ENCODE data around the gene GSTT2B. TPM values are rescaled to one million over a fixed set of nuclear protein-coding genes. Genes with fewer than 3 reads are reported as not detected.

The GSTT2B gene
- total and polyA plus RNA-seq, 10 of the 15 experiments (the other 5 are each of a cell fraction or from before 2014, with no cell fraction given): 0.15 to 0.29 (median 0.21) TPM; not detected in 7

- TF ChIP-seq ZNF687 (IDR thresholded peaks at IDR 0.05) (no peak; the same call in 1 of the 2 replicates), MYB (IDR thresholded peaks at IDR 0.05; ENCODE audit: borderline replicate concordance, low read depth, low read length) (no peak), TAF1 (IDR thresholded peaks at IDR 0.05; ENCODE audit: borderline replicate concordance, low read depth, low read length) (no peak; the same call in 1 of the 2 replicates), NFXL1 (IDR thresholded peaks at IDR 0.05; ENCODE audit: borderline replicate concordance) (no peak), SREBF1 (IDR thresholded peaks at IDR 0.05; ENCODE audit: low read length) (0 out of 2 replicates have a peak, but pooled peaks have one; percentile 25), BRCA1 (IDR thresholded peaks at IDR 0.05; ENCODE audit: low read depth, low read length) (no peak)
These were observed 47.2 kb downstream of the GSTT2B start (continued) for GRCh38 chr22:23913661-23914353.

- intact Hi-C loops (cut with micrococcal nuclease; ENCODE audit: unreplicated experiment) (no loop called here), in situ Hi-C loops (cut with MboI) (no loop called here)
- ChIA-PET RAD21 (ENCODE audit: unreplicated experiment) (interaction anchor here (1.0 to 2.5 kb wide), 5 partner anchors 19 to 99 kb away, joined by 3 to 16 read pairs (median 4); partner anchors contain the start of genes CABIN1, MIF and SLC2A11), POLR2A (interaction anchor here (0.5 to 2.4 kb wide), 12 partner anchors 9 to 843 kb away, joined by 3 to 29 read pairs (median 4); partner anchors contain the start of genes MIF and SLC2A11), SMC1A (ENCODE audit: uncharacterized antibody, unreplicated experiment) (interaction anchor here (1.1 to 2.2 kb wide), 3 partner anchors 19 to 334 kb away, joined by 3 to 14 read pairs (median 5); partner anchors contain the start of genes MIF and SLC2A11), CTCF (interaction anchor here (0.7 to 6.2 kb wide), 4 partner anchors 17 to 56 kb away, joined by 3 to 37 read pairs (median 4); partner anchors contain the start of genes MIF and SLC2A11)
- H3K4me1 ChIP-seq (ENCODE audit: control insufficient read depth, insufficient read depth, low read length): peaks cover 2% of the 10 kb centered on the region; the same call in 1 of the 2 replicates
- ATAC-seq (peak; percentile 21), FAIRE-seq (peak; percentile 66), DNase-seq (ENCODE audit: low read depth, low spot score) (no peak)
- peaks cover 7% of the 10 kb centered on the region for H3K79me2 ChIP-seq (ENCODE audit: control insufficient read depth, insufficient read depth, low read length)
- H3K27ac ChIP-seq (ENCODE audit: control insufficient read depth, insufficient read depth): peak overlapping the region; percentile 99
- peak overlapping the region; percentile 73 for H3K4me3 ChIP-seq
- H3K9ac ChIP-seq (ENCODE audit: control insufficient read depth, insufficient read depth, low read length): peak overlapping the region; percentile 96
- H4K20me1 ChIP-seq (ENCODE audit: control insufficient read depth, insufficient read depth): no peaks in the 10 kb centered on the region
- BruUV-seq (replicated peaks): no TSS peak
- H3K9me3 ChIP-seq (replicated peaks; ENCODE audit: control insufficient read depth, insufficient read depth, low read length): no peaks in the 10 kb centered on the region
- no peaks in the 10 kb centered on the region for H3K27me3 ChIP-seq (replicated peaks in 1 of 2; ENCODE audit: control insufficient read depth in 2 of 2, insufficient read depth in 2 of 2, low read length in 1 of 2)
- peak overlapping the region; percentile 79 for H3K4me2 ChIP-seq (ENCODE audit: control insufficient read depth, insufficient read depth)
- H3K36me3 ChIP-seq (ENCODE audit: control insufficient read depth in 2 of 2, insufficient read depth in 2 of 2, low read length in 1 of 2): peaks cover 0 to 4% of the 10 kb centered on the region in 2 experiments; a peak in 1 of 4 replicates
- H2AFZ ChIP-seq (ENCODE audit: control insufficient read depth, low read depth, low read length): peak overlapping the region; percentile 42; the same call in 1 of the 2 replicates
- WGBS (ENCODE audit: insufficient coverage, insufficient replicate concordance, low lambda C conversion rate, missing lambda C conversion rate): 6% methylated on average over 1 of the region's 1 CpG
- TF ChIP-seq MLLT1 (IDR thresholded peaks at IDR 0.05) (peak; percentile 52; the same call in 1 of the 2 replicates), PAX8 (IDR thresholded peaks at IDR 0.05) (no peak), PML (IDR thresholded peaks at IDR 0.05; ENCODE audit: low read length) (no peak), SMAD5 (IDR thresholded peaks at IDR 0.05; ENCODE audit: low read depth) (no peak), PBX3 (IDR thresholded peaks at IDR 0.05; ENCODE audit: insufficient replicate concordance, low read depth, low read length) (peak; percentile 5), MEF2B (IDR thresholded peaks at IDR 0.05; ENCODE audit: partially characterized antibody, poor library complexity, severe bottlenecking) (peak; percentile 14), BCL11A (IDR thresholded peaks at IDR 0.05; ENCODE audit: low read depth, low read length) (no peak), RUNX3 (IDR thresholded peaks at IDR 0.05; ENCODE audit: low read length) (peak; percentile 20; the same call in 1 of the 2 replicates), JUNB (IDR thresholded peaks at IDR 0.05) (peak; percentile 70), POU2F2 (IDR thresholded peaks at IDR 0.05; ENCODE audit: borderline replicate concordance, low read depth, low read length) (no peak)
These were observed 47.7 kb downstream of the GSTT2B start for GRCh38 chr22:23913306-23913660.
